ENCODE data around the gene CKMT2. TPM values are rescaled to one million over a fixed set of nuclear protein-coding genes. Genes with fewer than 3 reads are reported as not detected.

Gene CKMT2
- total and polyA plus RNA-seq, 2 of the 8 experiments (the other 6 are each of a cell fraction or from before 2014, with no cell fraction given): 2.4 to 5.0 TPM

DNA sequence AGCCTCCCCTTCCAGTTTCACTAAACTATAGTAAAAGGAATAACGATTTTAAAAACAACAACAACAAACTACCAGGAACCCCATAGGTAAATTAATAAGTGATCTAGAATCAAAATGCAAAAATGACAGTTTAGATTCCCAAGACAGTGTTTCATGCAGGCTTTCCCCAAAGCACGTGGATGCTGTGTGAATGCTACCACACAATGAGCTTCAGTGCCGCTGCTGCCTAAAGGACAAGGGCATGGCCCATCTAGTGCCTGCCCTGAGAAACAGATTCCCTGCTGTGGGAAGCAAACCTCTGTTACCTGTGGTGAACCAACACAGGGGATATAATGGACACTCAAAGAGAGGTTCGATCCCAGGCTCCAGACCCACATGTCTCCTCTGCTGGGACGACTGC, 23.7 kb upstream of the CKMT2 start:
- Histone ChIP-seq H3K4ac (replicated peaks; ENCODE audit: insufficient read length, low read depth, low read length) (no peak overlapping the region), H2BK20ac (ENCODE audit: low read length) (no peak overlapping the region), H4K5ac (ENCODE audit: insufficient read length, low read depth, low read length) (no peak overlapping the region), H4K91ac (replicated peaks; ENCODE audit: insufficient read length, low read length) (no peak overlapping the region), H3K4me3 (ENCODE audit: extremely low read depth in 1 of 4, insufficient read depth in 2 of 4, low read depth in 3 of 4, low read length in 4 of 4) (no peak overlapping the region), H3K36me3 (ENCODE audit: control insufficient read depth in 2 of 4, insufficient read depth in 4 of 4, low read length in 3 of 4) (no peaks in the 10 kb centered on the region), H4K8ac (ENCODE audit: extremely low read depth, insufficient read depth, low read length) (no peak overlapping the region), H2BK15ac (ENCODE audit: low read length) (no peak overlapping the region), H3K23ac (ENCODE audit: insufficient read length) (no peak overlapping the region), H3K14ac (ENCODE audit: insufficient read length) (no peak overlapping the region), H3K4me2 (ENCODE audit: insufficient read depth in 1 of 2, low read depth in 2 of 2, low read length in 2 of 2) (no peak overlapping the region), H2BK12ac (ENCODE audit: low read depth, low read length) (no peak overlapping the region), H3K9me3 (ENCODE audit: insufficient read depth in 2 of 2, low read depth in 1 of 2, low read length in 1 of 2) (no peaks in the 10 kb centered on the region), H3K27me3 (replicated peaks in 1 of 4; ENCODE audit: control insufficient read depth in 3 of 4, extremely low read depth in 1 of 4, insufficient read depth in 3 of 4, low read length in 3 of 4) (no peaks in the 10 kb centered on the region), H3K79me2 (ENCODE audit: control insufficient read depth in 1 of 2, insufficient read depth in 2 of 2, low read length in 2 of 2) (no peaks in the 10 kb centered on the region), H2BK5ac (ENCODE audit: low read depth, low read length) (no peak overlapping the region), H2BK120ac (replicated peaks; ENCODE audit: low read depth, low read length) (no peak overlapping the region), H3K23me2 (ENCODE audit: low read depth, low read length) (no peaks in the 10 kb centered on the region), H2AFZ (ENCODE audit: low read length) (no peak overlapping the region), H3K9ac (replicated peaks in 1 of 4; ENCODE audit: extremely low read depth in 1 of 4, low read depth in 3 of 4, low read length in 3 of 4) (no peak overlapping the region), H2AK5ac (ENCODE audit: low read depth, low read length) (no peak overlapping the region), H4K20me1 (replicated peaks in 1 of 2; ENCODE audit: control insufficient read depth in 1 of 2, insufficient read depth in 2 of 2, low read length in 2 of 2) (no peaks in the 10 kb centered on the region), H3K79me1 (ENCODE audit: low read depth, low read length) (no peaks in the 10 kb centered on the region), H3K4me1 (replicated peaks in 1 of 4; ENCODE audit: control insufficient read depth in 3 of 4, insufficient read depth in 4 of 4, low read length in 3 of 4) (no peaks in the 10 kb centered on the region), H3K56ac (replicated peaks; ENCODE audit: insufficient read length, low read depth, low read length) (no peak overlapping the region), H3K18ac (ENCODE audit: extremely low read depth, low read length) (no peak overlapping the region), H3K27ac (ENCODE audit: low read depth, low read length) (no peak overlapping the region)
- DNase-seq (ENCODE audit: low read depth in 1 of 2, low spot score in 2 of 2): no peak
- ChIA-PET POLR2A (ENCODE audit: partially characterized antibody) (no interaction called here), CTCF (ENCODE audit: partially characterized antibody) (interaction anchor here (0.8 to 1.5 kb wide), 5 partner anchors 9 to 264 kb away, joined by 3 to 5 read pairs (median 4); no protein-coding TSS in a partner anchor)
- no peak for TF ChIP-seq SAP30 (IDR thresholded peaks at IDR 0.05; ENCODE audit: insufficient read depth, insufficient replicate concordance, low read length)
- TF ChIP-seq YY1 (IDR thresholded peaks at IDR 0.05; ENCODE audit: low read depth, low read length): no peak
- no peak for TF ChIP-seq POLR2AphosphoS5 (IDR thresholded peaks at IDR 0.05; ENCODE audit: low read depth, low read length)
- TF ChIP-seq RAD21 (IDR thresholded peaks at IDR 0.05 in 1 of 2, conservative IDR thresholded peaks at IDR 0.05 in 1 of 2; ENCODE audit: low read depth in 2 of 2, low read length in 2 of 2): no peak
- no peak for FAIRE-seq
- WGBS, 2 experiments (ENCODE audit: extremely low coverage in 1 of 2, insufficient coverage in 1 of 2, insufficient read length in 1 of 2, insufficient replicate concordance in 2 of 2, low coverage in 1 of 2, low lambda C conversion rate in 2 of 2, missing lambda C conversion rate in 1 of 2): 93% methylated on average over 5 of the region's 5 CpGs; no CpG with 5 or more reads in 1 of the 2 experiments

Measured in H1 (cell line).